K562 (cell line): Measurements from ENCODE around the gene PEX3. TPM values are rescaled to one million over a fixed set of nuclear protein-coding genes. Genes with fewer than 3 reads are reported as not detected.

ENCODE experiments used
- CCNT2 ChIP-seq: IDR thresholded peaks from 2 replicates; pipeline ENCODE4 v1.6.1; 2011; ENCODE audit warnings: borderline replicate concordance, low read depth, mild to moderate bottlenecking, moderate library complexity, mixed read lengths, low read length; ENCODE audit not compliant: insufficient read length; ENCODE audit errors: extremely low read depth
- FOXA3 ChIP-seq, 2 experiments: fragments of 450-650 bp in 1 of 2; sonication (generic) in 1 of 2; formaldehyde crosslinking; IDR thresholded peaks in 1 of 2; conservative IDR thresholded peaks in 1 of 2; 2 replicates each; pipeline versions ENCODE4 v1.4.0 to v1.8.0; 2020 to 2022; ENCODE audit warnings: mild to moderate bottlenecking in 2 of 2, missing genetic modification reagents in 1 of 2
- MTA1 ChIP-seq: fragments of 450-650 bp; IDR thresholded peaks from 2 replicates; pipeline ENCODE4 v1.6.1; 2017; ENCODE audit warnings: borderline replicate concordance
- PHF20 ChIP-seq: fragments of 450-650 bp; IDR thresholded peaks from 2 replicates; pipeline ENCODE4 v1.6.1; 2018; ENCODE audit not compliant: partially characterized antibody
- PHF21A ChIP-seq: fragments of 450-650 bp; IDR thresholded peaks from 2 replicates; pipeline ENCODE4 v1.6.1; 2017; ENCODE audit warnings: low read depth, borderline replicate concordance
- SMARCC2 ChIP-seq: fragments of 450-650 bp; IDR thresholded peaks from 2 replicates; pipeline ENCODE4 v1.6.1; 2017; ENCODE audit warnings: antibody characterized with exemption, moderate library complexity, mild to moderate bottlenecking, low read depth
- SREBF1 ChIP-seq: fragments of 150-350 bp; IDR thresholded peaks from 2 replicates; pipeline ENCODE4 v1.6.1; 2014; ENCODE audit warnings: antibody characterized with exemption, low read depth, low read length, borderline replicate concordance
- ZBED1 ChIP-seq: IDR thresholded peaks from 2 replicates; pipeline ENCODE4 v1.6.1; 2014
- ZNF589 ChIP-seq: fragments of 200-800 bp; sonication (Bioruptor generic); IDR thresholded peaks from 2 replicates; pipeline ENCODE4 v1.6.1; 2016; ENCODE audit warnings: low read depth, missing genetic modification characterization, missing compliant biosample characterization
- ZNF766 ChIP-seq: fragments of 200-800 bp; sonication (Bioruptor generic); conservative IDR thresholded peaks from 2 replicates; pipeline ENCODE4 v1.6.1; 2016; ENCODE audit warnings: missing genetic modification characterization, missing compliant biosample characterization
- polyA plus RNA-seq, 8 experiments: library from polyadenylated mRNA; depleted of rRNA in 4 of 8; stranded (reverse) in 5 of 8; unstranded in 3 of 8; fragments of >200 nt; fragmentation: Nextera tagmentation in 2 of 8; fragmentation: Illumina TruSeq in 1 of 8; extraction: Ambion mirVana in 2 of 8; extraction: Trizol in 1 of 8; gene quantifications; 2 replicates each; pipeline versions ENCODE4 v1.2.1 to v1.2.3, GENCODE V29; 2011 to 2014; ENCODE audit warnings: inconsistent platforms in 1 of 8, missing spikeins in 1 of 8
- total RNA-seq, 7 experiments: library from RNA; depleted of rRNA in 6 of 7; stranded (reverse); fragments of >200 nt in 6 of 7; fragmentation: Illumina TruSeq in 2 of 7; extraction: Trizol in 2 of 7; gene quantifications; 2 replicates each; pipeline versions ENCODE4 v1.2.1 to v1.2.3, GENCODE V29; 2011 to 2021; ENCODE audit warnings: low replicate concordance in 1 of 7
- TF ChIP-seq, protein P1 (sequence below): fragments of 250-450 bp; sonication (Bioruptor Pico); IDR thresholded peaks from 2 replicates; pipeline ENCODE4 v1.4.0; 2020; ENCODE audit warnings: mild to moderate bottlenecking
- TF ChIP-seq, protein P2 (sequence below), 2 experiments: fragments of 450-650 bp in 1 of 2; IDR thresholded peaks; 2 replicates each; pipeline ENCODE4 v1.6.1; 2011 to 2017; ENCODE audit warnings: low read depth in 2 of 2, antibody characterized with exemption in 1 of 2, borderline replicate concordance in 1 of 2, low read length in 1 of 2, mild to moderate bottlenecking in 1 of 2, mixed read lengths in 1 of 2; ENCODE audit not compliant: control insufficient read depth in 1 of 2
- TF ChIP-seq, protein P3 (sequence below): fragments of 450-650 bp; IDR thresholded peaks from 2 replicates; pipeline ENCODE4 v1.6.1; 2016; ENCODE audit warnings: antibody characterized with exemption
- TF ChIP-seq, protein P4 (sequence below): fragments of 450-650 bp; IDR thresholded peaks from 2 replicates; pipeline ENCODE4 v1.7.1; 2018; ENCODE audit warnings: mild to moderate bottlenecking, low read depth; ENCODE audit not compliant: partially characterized antibody

PEX3 gene
- total and polyA plus RNA-seq, 9 of the 15 experiments (the other 6 are each of a cell fraction or from before 2014, with no cell fraction given): 17.3 to 69.6 (median 32.7) TPM

DNA sequence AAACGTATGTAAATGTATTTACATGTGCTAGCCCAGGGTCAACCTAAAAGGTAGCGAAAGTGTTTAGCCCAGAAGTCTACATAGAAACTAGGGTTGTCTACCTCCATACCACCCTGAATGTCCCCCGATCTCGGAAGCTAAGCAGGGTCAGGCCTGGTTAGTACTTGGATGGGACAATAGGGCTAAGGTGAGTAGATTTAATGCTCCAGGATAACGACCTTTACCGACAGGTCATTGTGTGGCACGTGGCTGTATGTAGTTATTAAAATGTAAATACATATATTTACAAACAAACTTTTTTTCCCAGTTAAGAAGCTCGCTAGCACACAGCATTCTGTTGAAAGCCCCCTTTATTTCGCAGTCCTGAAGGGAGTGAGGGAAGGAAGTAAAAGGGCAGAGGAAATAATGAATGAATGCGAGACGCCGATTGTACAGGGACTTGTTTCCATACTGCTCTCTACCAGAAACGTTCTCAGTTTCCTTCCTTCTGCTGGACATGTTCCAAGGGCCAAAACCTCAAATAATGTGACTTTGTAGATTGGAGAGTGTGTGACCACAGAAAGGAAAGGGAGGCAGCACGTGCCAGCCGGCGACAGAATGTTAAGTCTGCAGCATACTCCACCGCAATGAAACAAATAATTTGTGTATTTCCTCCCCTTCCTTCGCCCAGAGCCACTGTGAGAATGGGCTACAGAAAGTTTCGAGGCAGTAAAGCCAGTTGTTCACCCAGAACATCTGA lies 722 bp upstream of the PEX3 start (continued):
- TF ChIP-seq, protein P1, sequence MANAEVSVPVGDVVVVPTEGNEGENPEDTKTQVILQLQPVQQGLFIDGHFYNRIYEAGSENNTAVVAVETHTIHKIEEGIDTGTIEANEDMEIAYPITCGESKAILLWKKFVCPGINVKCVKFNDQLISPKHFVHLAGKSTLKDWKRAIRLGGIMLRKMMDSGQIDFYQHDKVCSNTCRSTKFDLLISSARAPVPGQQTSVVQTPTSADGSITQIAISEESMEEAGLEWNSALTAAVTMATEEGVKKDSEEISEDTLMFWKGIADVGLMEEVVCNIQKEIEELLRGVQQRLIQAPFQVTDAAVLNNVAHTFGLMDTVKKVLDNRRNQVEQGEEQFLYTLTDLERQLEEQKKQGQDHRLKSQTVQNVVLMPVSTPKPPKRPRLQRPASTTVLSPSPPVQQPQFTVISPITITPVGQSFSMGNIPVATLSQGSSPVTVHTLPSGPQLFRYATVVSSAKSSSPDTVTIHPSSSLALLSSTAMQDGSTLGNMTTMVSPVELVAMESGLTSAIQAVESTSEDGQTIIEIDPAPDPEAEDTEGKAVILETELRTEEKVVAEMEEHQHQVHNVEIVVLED: no peak
- TF ChIP-seq CCNT2 (no peak), ZNF766 (no peak), ZBED1 (no peak), SMARCC2 (0 out of 2 replicates have a peak, but pooled peaks have one; percentile 16), ZNF589 (CRISPR knock-in tag) (0 out of 2 replicates have a peak, but pooled peaks have one; percentile 13), PHF20 (no peak), MTA1 (no peak), FOXA3 (CRISPR knock-in tag; conservative IDR thresholded peaks at IDR 0.05 in 1 of 2, IDR thresholded peaks at IDR 0.05 in 1 of 2) (peak in 1 of 2 experiments; percentile 56; a peak in 1 of 4 replicates), SREBF1 (no peak), PHF21A (no peak)
- TF ChIP-seq, protein P2, sequence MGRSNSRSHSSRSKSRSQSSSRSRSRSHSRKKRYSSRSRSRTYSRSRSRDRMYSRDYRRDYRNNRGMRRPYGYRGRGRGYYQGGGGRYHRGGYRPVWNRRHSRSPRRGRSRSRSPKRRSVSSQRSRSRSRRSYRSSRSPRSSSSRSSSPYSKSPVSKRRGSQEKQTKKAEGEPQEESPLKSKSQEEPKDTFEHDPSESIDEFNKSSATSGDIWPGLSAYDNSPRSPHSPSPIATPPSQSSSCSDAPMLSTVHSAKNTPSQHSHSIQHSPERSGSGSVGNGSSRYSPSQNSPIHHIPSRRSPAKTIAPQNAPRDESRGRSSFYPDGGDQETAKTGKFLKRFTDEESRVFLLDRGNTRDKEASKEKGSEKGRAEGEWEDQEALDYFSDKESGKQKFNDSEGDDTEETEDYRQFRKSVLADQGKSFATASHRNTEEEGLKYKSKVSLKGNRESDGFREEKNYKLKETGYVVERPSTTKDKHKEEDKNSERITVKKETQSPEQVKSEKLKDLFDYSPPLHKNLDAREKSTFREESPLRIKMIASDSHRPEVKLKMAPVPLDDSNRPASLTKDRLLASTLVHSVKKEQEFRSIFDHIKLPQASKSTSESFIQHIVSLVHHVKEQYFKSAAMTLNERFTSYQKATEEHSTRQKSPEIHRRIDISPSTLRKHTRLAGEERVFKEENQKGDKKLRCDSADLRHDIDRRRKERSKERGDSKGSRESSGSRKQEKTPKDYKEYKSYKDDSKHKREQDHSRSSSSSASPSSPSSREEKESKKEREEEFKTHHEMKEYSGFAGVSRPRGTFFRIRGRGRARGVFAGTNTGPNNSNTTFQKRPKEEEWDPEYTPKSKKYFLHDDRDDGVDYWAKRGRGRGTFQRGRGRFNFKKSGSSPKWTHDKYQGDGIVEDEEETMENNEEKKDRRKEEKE (IDR thresholded peaks at IDR 0.05; ENCODE audit: borderline replicate concordance in 1 of 2, control insufficient read depth in 1 of 2, low read depth in 2 of 2, low read length in 1 of 2): no peak
- TF ChIP-seq, protein P3, sequence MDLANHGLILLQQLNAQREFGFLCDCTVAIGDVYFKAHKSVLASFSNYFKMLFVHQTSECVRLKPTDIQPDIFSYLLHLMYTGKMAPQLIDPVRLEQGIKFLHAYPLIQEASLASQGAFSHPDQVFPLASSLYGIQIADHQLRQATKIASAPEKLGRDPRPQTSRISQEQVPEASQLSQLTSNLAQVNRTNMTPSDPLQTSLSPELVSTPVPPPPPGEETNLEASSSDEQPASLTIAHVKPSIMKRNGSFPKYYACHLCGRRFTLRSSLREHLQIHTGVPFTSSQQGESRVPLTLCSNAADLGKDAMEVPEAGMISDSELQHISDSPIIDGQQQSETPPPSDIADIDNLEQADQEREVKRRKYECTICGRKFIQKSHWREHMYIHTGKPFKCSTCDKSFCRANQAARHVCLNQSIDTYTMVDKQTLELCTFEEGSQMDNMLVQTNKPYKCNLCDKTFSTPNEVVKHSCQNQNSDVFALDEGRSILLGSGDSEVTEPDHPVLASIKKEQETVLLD: no peak
- TF ChIP-seq, protein P4, sequence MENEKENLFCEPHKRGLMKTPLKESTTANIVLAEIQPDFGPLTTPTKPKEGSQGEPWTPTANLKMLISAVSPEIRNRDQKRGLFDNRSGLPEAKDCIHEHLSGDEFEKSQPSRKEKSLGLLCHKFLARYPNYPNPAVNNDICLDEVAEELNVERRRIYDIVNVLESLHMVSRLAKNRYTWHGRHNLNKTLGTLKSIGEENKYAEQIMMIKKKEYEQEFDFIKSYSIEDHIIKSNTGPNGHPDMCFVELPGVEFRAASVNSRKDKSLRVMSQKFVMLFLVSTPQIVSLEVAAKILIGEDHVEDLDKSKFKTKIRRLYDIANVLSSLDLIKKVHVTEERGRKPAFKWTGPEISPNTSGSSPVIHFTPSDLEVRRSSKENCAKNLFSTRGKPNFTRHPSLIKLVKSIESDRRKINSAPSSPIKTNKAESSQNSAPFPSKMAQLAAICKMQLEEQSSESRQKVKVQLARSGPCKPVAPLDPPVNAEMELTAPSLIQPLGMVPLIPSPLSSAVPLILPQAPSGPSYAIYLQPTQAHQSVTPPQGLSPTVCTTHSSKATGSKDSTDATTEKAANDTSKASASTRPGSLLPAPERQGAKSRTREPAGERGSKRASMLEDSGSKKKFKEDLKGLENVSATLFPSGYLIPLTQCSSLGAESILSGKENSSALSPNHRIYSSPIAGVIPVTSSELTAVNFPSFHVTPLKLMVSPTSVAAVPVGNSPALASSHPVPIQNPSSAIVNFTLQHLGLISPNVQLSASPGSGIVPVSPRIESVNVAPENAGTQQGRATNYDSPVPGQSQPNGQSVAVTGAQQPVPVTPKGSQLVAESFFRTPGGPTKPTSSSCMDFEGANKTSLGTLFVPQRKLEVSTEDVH: no peak
